Activated CD4-positive, CD25-positive, alpha-beta regulatory T cell treated with anti-CD3 and anti-CD28 coated beads, Interleukin-2, amount 50 U/mL, for 16 hours (primary cell): Measurements from ENCODE around the gene ZNF367.

Experiments used
- DNase-seq: peaks from one replicate; pipeline ENCODE4 v3.0.0-alpha.2; 2020; ENCODE audit warnings: low read depth, low spot score

Gene ZNF367

DNA sequence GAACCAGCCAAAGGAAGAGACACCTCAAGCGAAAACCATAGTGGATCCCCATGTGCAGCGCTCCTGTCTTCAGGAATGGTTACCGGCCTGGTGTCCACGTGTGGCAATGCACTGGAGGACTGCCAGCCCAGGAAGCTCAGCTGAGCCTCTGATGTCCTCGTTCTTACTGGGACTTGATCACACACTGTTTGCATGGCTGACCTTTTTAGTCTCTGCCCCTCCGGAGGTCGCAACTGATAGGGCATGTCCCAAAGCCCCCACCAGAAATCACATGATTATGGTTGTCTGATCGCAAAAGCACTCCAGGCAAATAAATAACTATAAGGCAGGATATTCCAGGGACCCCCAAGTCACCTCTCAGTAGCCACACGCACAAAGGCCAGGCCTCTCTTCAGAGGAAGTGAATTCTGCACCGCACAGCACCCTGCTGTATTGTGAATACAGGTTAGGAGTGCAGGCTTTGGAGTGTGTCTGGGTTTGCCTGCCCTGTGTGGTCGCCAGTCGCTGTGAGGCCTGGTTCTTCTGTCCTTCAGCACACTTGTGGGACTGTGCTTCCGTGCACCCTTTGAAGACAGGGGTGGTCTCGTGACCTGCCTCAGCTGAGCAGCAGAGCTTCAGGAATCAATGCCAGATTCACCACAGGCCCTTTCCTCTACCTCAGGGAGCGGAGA, 18.4 kb upstream of the ZNF367 start:
- no peak for DNase-seq

GRCh38 chr9:96436063-96436455, 17.9 kb upstream of the ZNF367 start:
- no peak for DNase-seq

DNA sequence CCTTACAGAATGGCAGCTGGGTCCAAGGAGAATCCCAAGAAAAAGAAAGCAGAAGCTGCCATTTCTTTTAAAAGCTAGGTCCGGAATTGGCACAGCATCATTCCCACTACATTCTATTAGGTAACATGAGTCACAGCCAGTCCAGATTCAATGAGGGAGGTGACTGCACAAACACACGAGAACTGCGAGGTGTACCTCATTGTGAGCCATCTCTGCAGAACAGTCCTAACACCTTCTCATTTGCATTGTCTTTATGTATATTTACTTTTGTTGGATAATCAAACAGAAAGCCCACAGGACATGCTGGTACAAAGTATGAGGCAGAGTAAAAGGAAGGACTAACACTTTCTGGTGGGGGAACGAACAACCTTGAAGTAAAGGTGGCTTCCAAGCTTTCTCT, 17.2 kb upstream of the ZNF367 start:
- DNase-seq = no peak

DNA sequence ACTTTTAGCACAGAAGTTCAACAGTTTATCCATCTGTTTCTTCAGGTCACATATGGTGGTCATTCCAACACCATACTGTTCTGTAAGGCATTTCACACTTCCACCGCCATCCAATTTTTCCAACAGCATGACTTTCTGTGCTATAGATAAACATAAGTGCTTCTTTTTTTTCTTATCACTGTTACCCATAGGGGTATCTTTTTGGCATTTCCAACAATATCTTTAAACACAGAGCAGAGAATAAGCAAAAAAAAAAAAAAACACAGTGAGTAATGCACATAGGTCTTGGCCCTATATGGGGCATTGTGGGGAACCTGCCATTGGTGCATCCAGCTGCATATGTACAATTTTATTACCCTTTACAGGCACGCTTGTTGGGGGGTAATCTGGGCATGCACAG, 12.2 kb upstream of the ZNF367 start:
- no peak for DNase-seq

- DNase-seq = no peak
Measured at GRCh38 chr9:96429732-96430131, 11.6 kb upstream of the ZNF367 start.

DNA sequence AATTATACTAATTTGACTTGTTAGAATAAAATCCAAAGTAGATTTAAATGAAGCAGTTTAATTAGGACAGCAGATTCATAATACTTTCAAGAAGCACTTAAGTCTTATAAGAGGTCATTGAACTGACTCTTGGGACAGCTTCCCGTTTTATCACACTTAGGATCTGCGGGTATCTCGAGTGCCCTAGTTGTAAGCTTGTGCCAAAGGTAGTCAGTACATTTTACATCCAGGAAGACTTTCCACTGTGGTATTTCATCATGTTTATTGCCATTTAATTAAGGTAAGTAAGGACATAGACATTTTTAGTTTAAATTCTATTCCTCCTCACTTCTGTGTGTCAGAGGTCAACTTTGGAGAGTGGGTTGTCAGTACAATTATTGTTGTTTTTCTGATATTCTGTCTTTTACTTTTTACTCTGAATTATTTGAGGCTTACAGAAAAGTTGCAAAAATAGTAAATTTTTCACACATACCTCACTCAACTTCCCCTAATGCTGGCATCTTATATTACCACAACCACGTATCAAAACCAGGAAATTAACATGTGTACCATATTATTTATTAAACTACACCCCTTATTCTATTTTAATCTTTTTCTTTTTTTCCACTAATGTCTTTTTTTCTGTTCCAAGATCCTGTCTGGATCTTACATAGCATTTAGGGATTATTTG, 7.5 kb upstream of the ZNF367 start:
- no peak for DNase-seq

DNA sequence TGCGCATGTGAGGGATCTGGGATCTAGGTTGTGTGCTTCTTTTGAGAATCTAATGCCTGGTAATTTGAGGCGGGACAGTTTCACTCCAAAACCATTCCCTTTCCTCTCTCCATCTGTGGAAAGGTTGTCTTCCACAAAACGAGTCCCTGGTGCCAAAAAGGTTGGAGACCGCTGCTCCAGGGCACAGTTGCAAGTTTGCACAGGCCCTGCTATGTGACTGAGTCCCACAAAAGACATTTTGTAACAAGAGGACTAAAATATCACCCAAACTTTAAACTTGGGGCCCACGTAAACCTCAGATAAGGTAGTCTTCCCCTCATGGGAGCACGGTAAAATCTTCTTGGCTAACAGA, 5.8 kb upstream of the ZNF367 start:
- DNase-seq = no peak

DNA sequence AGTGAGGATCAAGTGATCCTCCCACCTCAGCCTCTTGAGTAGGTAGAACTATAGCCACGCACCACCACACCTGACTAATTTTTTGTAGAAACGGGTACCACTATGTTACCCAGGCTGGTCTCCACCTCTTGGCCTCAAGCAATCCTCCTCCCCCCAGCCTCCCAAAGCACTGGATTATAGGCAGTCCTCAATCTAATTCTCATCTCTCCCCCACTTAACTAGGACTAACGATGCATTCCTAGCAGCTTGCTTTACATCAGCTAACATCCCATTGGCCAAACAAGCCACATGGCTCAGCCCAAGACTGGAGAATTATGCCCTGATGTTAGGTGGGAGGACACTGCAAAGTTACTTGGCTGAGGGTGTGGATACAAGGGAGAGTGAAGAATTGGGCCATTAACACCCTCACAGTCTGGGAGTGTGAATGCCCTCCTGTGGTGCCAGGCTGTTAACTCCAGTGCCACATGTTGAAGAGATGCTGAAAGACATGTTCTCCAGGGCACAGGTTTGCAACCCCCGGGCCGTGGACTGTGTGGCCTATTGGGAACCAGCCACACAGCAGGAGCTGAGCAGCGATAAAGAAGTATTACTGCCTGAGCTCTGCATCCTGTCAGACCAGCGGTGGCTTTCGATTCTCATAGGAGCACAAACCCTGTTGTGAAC, 5.3 kb upstream of the ZNF367 start:
- DNase-seq = no peak

GRCh38 chr9:96420468-96421219, 2.5 kb upstream of the ZNF367 start:
- DNase-seq = no peak

- DNase-seq = no peak
Measured at GRCh38 chr9:96419691-96419969, 1.5 kb upstream of the ZNF367 start.

DNA sequence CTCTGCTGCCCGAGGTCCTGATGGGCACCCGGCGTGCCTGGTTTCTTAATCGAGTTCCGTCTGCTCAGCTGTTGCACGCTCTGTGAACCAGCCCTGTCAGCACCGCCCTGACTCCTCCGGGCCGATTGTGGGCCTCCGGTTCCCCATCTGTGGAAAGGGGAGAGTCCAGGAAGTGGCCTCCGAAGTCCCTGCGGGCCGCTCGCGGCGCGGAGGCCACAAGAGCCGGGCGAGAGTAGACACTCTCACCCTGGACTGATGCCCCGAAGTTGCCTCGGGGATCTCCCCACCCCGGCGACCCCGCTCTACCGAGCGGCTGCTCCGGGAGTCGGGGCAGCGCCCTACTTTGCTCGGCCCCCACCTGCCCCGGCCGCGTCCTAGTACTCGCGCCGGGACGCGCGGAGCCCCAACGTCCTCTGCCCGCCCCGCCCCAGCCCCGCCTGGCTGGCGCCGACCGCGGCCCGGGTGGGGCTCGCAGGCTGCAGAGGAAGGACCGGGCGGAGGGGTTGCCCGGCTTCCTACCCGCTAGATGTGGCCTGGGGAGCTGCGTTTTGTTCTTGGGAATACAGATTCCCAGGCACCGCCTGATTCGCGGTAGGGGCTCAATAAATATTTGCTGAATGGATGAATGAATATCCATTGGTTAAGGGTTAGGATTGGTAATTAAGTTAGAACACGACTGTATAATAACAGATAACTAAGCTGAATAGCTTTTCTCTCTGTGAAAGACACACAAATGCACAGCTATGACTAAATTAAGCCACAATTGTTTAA, 935 bp upstream of the ZNF367 start:
- peak; percentile 12 for DNase-seq

GRCh38 chr9:96417661-96418082, 498 bp downstream of the ZNF367 start:
- DNase-seq = peak; percentile 10

GRCh38 chr9:96417051-96417586, 1.1 kb downstream of the ZNF367 start:
- peak; percentile 87 for DNase-seq

- no peak for DNase-seq
Measured at GRCh38 chr9:96413302-96414221, 4.6 kb downstream of the ZNF367 start.

GRCh38 chr9:96412174-96412913, 5.8 kb downstream of the ZNF367 start:
- DNase-seq = no peak

DNA sequence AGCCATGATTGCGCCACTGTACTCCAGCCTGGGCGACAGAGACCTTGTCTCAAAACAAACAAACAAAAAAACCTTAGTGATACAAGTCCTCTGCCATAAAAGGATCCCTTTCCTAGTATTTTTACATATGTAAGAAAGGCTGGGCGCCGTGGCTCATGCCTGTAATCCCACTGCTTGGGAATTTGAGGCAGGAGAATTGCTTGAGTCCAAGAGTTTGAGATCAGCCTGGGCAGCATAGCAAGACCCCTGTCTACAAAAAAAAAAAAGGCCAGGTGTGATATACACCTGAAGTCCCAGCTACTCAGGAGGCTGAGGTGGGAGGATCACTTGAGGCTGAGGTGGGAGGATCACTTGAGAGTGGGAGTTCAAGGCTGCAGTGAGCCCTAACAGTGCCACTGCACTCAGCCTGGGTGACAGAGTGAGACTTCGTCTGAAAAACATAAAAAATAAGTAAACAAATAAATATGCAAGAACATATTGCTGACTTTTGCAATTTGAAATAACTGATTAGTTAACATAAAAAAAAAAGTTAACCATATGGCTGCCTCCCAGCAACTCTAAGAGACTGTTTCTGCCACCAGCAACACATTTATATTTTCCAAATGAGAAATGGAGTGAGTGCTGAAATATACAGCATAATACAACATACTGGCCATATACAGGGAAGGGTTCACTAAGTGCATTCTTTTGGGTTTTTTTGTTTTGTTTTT, 6.9 kb downstream of the ZNF367 start:
- no peak for DNase-seq

GRCh38 chr9:96408409-96409280, 9.5 kb downstream of the ZNF367 start:
- DNase-seq = no peak
